Measurements from ENCODE around the gene OSCP1. TPM values are rescaled to one million over a fixed set of nuclear protein-coding genes. Genes with fewer than 3 reads are reported as not detected.
A peak's percentile ranks its signal among the peaks of the same experiment; 100 is the strongest.

The OSCP1 gene
- total RNA-seq, 1 experiment from 2014 or later: 3.2 TPM

- Histone ChIP-seq H4K8ac (replicated peaks; ENCODE audit: insufficient read length, low read depth, low read length) (no peak overlapping the region), H3K9ac (ENCODE audit: extremely low read depth, insufficient read length, low read length) (peak overlapping the region; percentile 6), H3K9me3 (ENCODE audit: control insufficient read depth, low read depth, low read length) (no peaks in the 10 kb centered on the region), H2BK20ac (ENCODE audit: low read depth, low read length, poor library complexity, severe bottlenecking) (no peak overlapping the region), H3K4ac (ENCODE audit: low read depth, low read length) (no peak overlapping the region), H3K27ac (ENCODE audit: insufficient read length, low read depth, low read length) (no peak overlapping the region), H2BK12ac (ENCODE audit: insufficient read length, low read depth, low read length) (no peak overlapping the region), H3K4me2 (ENCODE audit: insufficient read depth, insufficient read length, low read length) (peak overlapping the region; percentile 90), H2BK15ac (ENCODE audit: low read depth, low read length) (no peak overlapping the region), H3K23me2 (ENCODE audit: insufficient read length, low read depth, low read length, poor library complexity, severe bottlenecking) (peaks cover 17% of the 10 kb centered on the region), H3K27me3 (ENCODE audit: insufficient read depth, low read length) (no peaks in the 10 kb centered on the region), H3K14ac (ENCODE audit: insufficient read depth, low read length) (no peak overlapping the region), H4K91ac (ENCODE audit: insufficient read length, low read depth, low read length) (no peak overlapping the region), H3T11ph (ENCODE audit: low read length) (no peak overlapping the region), H3K4me1 (ENCODE audit: insufficient read depth, low read length) (no peaks in the 10 kb centered on the region), H2BK5ac (ENCODE audit: insufficient read length, low read length) (no peak overlapping the region), H3K56ac (ENCODE audit: insufficient read length, low read depth, low read length) (no peak overlapping the region), H3K79me2 (ENCODE audit: insufficient read depth, low read length) (no peaks in the 10 kb centered on the region), H2AFZ (ENCODE audit: low read length) (no peak overlapping the region), H4K20me1 (ENCODE audit: control insufficient read depth, insufficient read depth, insufficient read length) (no peaks in the 10 kb centered on the region), H2AK5ac (ENCODE audit: insufficient read length, low read length) (no peak overlapping the region), H3K79me1 (ENCODE audit: insufficient read depth, low read depth, low read length, poor library complexity, severe bottlenecking) (peaks cover 4% of the 10 kb centered on the region), H2BK120ac (ENCODE audit: low read depth, low read length, poor library complexity, severe bottlenecking) (no peak overlapping the region), H3K23ac (ENCODE audit: insufficient read length, low read depth, low read length) (no peak overlapping the region), H3K18ac (ENCODE audit: insufficient read length, low read depth, low read length) (no peak overlapping the region), H4K5ac (ENCODE audit: insufficient read length, low read depth, low read length) (no peak overlapping the region)
- Mint-ChIP-seq H3K27me3 (ENCODE audit: low read depth) (no peaks in the 10 kb centered on the region), H3K36me3 (ENCODE audit: insufficient read depth in 1 of 3, low read depth in 3 of 3) (no peaks in the 10 kb centered on the region; a peak in 2 of 7 replicates), H3K4me1 (peaks cover 28% of the 10 kb centered on the region in 2 experiments), H3K27ac (peak overlapping the region; percentile 48 to 91 (median 91); a peak in 5 of 7 replicates), H3K4me3 (peak overlapping the region; percentile 81 to 84), H3K9me3 (no peaks in the 10 kb centered on the region; a peak in 1 of 5 replicates)
- WGBS (ENCODE audit: extremely low coverage, insufficient read length, low lambda C conversion rate): no CpG with 5 or more reads among the region's 10 CpGs
- DNase-seq: no peak
- no peak for TF ChIP-seq CTCF (conservative IDR thresholded peaks at IDR 0.05)
Measured at GRCh38 chr1:36400514-36400824, 49.8 kb downstream of the OSCP1 start.
